Activated CD4-positive, alpha-beta T cell treated with anti-CD3 and anti-CD28 coated beads, Interleukin-2, Interleukin-6, amounts not matched to agents 100 ng/mL and 50 ng/mL, durations not matched to agents 16 hours and 8 hours (primary cell): ENCODE results near the gene PRKAR1A.
"Not testable (repeated sequence)": the region's sequence is repeated elsewhere in the genome, so short reads cannot be mapped to it uniquely, and the experiment has no call there.

Experiments used
- DNase-seq: peaks from one replicate; pipeline ENCODE4 v3.0.0-alpha.2; 2020

The PRKAR1A gene

DNA sequence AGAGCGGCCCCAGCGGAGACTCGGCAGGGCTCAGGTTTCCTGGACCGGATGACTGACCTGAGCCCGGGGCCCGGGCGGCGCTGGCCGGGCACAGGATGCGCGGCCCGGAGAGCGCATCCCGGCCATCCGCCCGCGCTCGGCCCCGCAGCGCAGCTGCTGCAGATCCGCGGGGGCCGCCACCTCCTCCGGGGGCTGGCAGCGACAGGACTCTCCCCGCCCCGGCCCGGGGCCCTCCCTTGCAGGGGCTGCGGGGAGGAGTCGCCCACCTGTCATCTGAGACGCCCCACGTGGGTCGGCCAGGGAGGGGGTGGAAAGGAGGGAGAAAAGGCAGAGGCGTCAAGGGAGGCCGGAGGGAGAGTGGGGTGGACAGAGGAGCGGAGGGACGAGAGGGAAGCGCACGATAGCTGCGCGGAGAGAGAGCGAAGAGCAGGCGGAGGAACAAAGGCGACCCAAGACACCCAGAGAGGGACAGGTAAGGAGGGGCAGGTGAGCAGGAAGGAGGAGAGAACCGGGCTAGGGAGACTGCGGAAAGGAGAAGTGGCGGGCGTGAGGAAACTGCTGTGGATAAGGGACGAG is 471 bp upstream of the PRKAR1A start:
- DNase-seq = peak; percentile 53

DNA sequence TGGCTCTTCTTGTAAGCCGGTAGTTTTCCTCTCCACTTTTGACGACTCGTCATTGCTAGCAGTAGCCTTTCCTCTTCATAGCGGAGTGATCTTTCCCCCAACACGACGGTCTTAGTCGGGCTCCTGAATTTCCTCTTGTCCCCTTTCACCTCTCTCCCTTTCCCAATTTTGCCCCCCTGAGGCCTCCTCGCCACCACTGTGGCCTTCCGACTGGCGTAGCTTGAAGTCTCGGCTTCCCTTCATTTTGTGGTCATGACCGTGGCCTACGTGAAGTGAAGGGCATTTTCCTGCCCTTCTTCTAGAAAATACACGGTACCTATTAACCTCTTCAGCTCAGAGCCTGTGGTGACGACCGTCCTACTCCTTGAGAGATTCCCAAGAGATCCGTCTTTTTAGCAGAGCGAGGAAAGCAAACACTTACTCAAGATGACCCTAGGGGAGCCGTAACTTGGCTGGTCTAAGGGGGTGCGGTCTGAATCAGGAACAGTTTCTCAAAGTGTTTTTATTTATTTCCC is 787 bp downstream of the PRKAR1A start:
- DNase-seq = no peak

DNA sequence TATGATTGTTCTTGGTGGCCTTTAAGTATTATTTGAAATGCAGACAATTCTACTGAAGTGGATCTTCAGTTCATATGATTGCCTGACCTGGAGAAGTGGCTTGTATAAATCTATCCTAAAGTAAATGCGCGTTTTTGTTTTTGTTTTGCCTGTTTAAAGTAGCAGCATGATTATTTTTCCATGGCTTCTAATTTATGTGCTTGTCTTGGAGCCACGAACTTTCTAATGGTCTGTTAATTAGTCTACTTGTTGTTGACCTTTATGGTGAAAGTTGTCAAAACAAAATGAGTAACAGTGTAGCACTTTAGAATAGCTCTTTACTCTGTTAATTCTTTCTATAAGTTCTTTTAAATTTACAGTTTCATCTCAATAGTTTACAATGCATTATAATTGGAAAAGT is 1.7 kb downstream of the PRKAR1A start:
- no peak for DNase-seq

DNA sequence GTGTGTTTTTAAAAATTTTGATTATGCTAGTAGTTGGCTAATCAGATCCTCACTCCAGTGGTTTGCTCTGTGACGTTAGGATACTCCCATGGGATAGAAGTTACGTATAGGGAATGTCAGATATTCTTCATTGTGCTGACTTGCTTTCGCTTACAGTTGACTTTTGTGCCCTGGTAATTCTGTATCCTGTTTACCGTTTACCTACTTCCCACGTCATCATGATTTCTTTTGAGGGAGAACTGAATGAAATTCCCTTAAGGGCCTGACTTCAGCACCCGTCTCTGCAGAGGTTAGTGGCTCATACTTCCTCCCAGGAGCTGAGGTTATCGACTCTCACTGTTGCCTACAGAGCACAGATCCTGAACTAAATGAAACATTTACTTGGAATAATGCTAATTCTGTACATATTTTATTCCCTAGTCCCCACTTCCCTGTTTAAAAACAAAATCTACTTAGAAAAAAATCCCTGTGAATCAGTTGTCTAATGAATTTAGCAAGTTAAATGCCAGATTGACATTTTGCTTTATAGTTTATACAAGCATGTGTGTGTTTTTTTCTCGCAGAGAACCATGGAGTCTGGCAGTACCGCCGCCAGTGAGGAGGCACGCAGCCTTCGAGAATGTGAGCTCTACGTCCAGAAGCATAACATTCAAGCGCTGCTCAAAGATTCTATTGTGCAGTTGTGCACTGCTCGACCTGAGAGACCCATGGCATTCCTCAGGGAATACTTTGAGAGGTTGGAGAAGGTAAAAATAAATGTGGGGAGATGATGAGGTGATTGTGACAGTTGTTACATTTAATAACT is 2.8 kb downstream of the PRKAR1A start:
- no peak for DNase-seq

DNA sequence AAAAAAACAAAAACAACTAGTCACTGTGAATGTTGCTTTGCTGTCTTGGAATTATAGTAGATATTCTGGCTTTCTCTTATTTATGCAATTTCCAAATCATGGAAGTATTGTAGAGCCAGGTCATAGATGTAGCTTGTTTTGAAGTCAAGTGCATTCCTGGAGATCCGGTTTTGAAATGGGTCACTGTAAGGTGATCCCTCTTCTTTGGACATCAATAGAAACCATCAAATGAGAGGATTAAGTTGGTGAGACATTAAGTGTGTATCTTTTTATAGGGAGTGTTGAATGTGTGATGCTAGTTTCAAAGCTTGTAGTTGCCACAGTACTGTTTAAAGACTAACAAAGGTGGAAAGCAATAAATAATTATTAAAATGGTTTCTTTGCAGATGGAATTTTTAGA is 4.5 kb downstream of the PRKAR1A start:
- DNase-seq = no peak

DNA sequence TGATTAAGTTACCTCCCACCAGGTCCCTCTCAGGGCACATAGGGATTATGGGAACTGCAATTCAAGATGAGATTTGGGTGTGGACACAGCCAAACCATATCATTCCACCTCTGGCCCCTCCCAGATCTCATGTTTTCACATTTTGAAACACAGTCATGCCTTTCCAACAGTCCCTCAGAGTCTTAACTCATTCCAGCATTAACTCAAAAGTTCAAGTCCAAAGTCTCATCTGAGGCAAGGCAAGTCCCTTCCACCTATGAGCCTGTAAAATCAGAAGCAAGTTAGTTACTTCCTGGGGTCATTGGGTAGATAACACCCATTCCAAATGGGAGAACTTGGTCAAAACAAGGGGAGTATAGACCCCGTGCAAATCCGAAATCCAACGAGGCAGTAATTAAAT is 5.4 kb downstream of the PRKAR1A start:
- not testable (repeated sequence) for DNase-seq

DNA sequence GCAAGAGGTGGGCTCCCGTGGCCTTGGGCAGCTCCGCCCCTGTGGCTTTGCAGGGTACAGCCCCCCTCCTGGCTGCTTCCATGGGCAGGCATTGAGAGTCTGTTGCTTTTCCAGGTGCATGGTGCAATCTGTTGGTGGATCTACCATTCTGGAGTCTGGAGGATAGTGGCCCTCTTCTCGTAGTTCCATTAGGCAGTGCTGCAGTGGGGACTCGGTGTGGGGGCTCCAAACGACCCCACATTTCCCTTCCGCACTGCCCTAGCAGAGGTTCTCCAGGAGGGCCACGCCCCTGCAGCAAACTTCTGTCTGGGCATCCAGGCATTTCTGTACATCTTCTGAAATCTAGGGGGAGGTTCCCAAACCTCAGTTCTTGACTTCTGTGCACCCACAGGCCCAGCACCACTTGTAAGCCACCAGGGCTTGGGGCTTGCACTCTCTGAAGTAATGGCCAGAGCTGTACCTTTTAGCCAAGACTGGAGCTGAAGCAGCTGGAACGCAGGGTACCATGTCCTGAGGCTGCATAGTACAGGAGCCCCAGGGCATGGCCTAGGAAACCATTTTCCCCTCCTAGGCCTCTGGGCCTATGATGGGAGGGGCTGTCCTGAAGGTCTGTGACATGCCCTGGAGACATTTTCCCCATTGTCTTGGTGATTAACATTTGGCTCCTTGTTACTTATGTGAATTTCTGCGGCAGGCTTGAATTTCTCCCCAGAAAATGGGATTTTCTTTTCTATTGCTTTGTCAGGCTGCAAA is 6.0 kb downstream of the PRKAR1A start:
- no peak for DNase-seq

DNA sequence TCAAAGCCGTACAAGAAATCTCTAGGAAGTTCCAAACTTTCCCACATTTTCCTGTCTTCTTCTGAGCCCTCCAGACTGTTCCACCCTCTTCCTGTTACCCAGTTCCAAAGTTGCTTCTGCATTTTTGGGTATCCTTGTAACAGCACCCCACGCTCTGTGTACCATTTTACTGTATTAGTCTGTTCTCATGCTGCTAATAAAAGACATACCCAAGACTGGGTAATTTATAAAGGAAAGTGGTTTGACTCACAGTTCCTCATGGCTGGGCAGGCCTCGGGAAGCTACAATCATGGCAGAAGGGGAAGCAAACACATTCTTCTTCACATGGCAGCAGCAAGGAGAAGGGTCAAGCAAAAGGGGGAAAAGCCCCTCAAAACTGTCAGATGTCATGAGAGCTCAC is 6.8 kb downstream of the PRKAR1A start:
- DNase-seq = not testable (repeated sequence)

DNA sequence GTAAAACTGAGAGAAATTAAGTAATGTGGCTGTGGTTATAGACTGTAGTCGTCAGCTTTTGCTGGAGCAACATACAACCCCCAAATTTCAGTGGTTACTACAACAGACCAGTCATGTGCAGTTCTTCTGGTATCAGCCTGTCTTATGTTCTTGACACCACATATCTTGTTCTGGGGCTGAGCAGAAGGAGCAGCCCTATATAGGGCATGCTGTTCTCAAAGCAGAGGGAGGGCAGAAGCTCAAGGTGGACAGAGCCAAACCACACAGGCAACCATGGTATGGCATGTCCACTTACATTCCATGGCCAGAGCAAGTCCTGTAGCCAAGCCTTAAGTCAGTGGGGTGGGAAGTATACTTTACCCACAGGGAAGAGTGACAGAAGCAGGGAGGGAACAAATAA is 7.7 kb downstream of the PRKAR1A start:
- no peak for DNase-seq

DNA sequence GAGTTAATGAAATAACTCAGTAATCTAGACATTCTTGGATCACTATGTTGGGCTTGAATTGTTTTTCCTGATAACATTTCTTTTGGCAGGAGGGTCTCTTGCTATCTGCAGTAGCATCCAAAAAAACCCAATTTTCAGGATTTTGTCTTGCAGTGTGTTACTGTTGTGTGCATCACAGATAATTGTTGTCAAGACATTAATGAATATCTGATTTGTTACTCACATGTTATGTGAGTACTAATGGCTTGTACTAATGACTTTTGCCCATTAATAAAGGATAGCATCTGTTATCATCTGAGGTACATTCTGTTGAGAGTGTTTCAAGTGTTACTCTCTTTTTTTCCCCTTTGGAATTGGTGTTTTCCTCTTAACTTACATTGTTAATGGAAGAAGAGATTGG is 10.0 kb downstream of the PRKAR1A start:
- DNase-seq = no peak

DNA sequence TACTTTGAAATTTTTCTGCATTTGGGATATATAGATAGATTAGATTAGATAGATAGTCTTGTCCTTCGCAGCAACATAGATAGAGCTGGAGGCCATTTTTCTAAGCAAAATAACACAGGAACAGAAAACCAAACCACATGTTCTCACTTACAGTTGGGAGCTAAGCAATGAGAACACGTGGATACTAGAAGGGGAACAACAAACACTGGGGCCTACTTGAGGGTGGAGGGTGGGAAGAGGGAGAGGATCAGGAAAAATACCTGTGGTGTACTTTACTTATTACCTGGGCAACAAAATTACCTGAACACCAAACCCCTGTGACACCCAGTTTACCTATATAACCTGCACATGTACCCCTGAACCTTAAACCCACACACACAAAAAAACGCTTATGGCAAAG is 14.3 kb downstream of the PRKAR1A start:
- DNase-seq = no peak

DNA sequence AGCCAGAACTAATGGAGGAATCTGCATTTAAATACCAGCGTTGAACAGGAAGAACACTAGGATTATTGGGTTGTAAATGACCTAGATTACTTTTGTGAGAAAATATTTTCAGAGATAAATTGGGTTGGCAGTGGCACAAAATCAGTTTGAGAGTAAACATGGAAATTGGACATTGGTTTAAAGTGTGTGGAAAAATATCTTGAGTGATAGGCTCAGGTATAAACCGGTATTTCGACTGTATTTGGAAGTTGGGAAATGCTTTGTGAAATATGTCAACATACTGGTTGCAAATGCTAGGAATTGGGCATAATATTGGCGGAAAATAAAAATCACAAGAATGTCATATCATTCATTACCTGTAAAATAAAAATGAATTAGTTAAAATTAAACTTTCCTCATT is 15.1 kb downstream of the PRKAR1A start:
- DNase-seq = no peak

DNA sequence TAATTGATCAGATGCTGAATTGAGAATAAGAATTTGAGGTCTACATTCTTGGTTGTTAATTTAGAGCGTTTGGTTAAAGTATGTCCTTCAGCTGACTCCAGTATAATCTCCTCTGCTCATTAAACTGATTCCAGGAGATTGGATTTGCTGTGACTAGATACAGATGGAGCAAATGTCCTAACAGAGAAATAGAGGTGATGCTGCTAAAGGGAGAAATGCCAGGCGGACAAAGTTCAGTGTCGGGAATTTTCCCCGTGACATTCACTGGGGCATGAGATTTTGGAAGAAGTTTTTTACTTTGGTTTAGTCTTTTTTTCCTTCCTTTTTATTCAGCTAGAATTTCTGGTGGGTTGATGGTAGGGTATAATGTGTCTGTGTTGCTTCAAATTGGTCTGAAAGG is 19.0 kb downstream of the PRKAR1A start:
- no peak for DNase-seq

DNA sequence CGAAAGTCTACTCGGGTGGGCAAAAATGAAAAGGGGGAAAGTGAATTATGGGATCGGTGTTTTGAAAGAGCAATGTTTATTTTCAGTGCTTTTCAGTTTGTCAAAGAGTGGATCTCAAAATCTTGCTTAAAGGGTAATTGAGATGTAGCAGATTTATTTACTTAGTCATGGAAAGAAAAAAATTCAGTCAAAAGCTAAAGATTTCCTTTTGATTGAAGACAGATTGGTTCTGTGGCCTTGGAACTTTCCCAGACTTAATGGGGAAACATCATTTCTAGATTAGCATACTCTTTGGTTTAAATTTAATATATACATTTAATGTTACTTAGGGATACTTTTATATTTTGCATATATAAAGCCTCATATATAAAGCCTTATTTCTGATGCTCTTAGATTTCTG is 20.6 kb downstream of the PRKAR1A start:
- no peak for DNase-seq

DNA sequence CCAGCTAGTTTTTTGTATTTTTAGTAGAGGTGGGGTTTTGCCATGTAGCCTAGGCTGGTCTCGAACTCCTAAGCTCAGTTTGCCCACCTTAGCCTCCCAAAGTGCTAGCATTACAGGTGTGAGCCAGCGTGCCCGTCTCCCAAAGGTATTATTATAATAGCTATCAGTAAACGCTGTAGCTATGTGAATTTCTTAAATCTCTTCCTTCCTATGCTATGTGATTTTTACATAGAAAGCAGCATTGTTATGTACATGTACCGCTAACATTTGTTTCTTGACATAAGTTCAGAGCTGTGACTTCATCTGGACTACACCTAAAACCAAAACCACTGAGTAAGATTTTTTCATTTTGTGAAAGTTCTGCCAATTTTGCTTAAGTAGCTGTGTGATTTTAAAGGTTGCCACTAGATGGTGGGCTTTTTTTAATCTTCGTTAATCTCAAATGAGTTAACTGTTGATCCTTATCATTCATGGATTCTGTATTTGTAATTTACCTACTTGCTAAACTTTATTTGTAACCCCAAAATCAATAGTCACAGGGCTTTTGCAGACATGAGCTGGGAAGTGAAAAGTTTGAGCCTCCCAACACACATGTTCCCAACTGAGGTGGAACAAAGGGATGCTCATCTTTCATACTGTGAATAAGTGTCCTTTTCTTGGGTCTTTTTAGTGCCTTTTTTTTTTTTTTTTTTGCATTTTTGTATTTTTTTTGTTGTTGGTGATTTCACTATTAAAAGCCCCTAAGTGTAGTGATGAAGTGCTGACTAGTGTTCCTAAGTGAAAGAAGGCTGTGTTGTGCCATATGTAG is 21.9 kb downstream of the PRKAR1A start:
- peak; percentile 35 for DNase-seq

DNA sequence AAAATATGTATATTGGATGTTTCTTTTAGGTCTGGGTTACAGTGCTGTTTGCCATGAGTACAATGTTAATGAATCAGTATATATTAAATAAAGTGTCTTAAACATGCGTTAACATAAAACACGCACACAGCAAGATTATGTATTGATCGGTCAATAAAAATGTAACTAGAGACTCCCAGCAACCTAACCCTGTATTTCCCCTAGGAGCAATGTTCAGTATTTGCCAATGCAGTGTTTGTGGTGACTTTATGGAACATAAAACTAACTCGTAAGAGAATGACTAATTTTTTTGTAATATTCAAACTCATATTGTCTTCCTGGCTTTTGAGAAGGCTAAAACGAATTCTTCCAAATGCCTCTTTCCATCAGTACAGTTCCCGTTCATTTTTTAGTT is 22.5 kb downstream of the PRKAR1A start:
- no peak for DNase-seq

DNA sequence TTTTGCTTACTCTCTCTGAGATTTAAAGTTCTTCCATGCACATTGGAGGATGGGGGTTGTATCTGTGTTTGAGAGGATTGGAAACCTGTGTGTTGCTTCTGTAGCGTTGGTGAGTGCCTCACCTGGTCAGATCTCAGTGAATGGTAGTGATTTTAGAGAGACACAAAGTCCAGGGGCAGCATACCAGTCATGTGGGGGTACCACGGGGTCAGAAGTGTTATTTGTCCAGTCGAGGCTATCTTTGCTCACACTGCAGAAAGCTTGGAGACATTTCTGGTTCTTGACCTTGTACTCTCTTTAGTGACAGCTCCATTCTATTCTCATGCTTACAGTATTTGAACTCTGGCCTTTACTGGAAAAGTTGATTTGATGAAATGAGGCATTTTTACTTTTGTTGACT is 23.7 kb downstream of the PRKAR1A start:
- DNase-seq = no peak

DNA sequence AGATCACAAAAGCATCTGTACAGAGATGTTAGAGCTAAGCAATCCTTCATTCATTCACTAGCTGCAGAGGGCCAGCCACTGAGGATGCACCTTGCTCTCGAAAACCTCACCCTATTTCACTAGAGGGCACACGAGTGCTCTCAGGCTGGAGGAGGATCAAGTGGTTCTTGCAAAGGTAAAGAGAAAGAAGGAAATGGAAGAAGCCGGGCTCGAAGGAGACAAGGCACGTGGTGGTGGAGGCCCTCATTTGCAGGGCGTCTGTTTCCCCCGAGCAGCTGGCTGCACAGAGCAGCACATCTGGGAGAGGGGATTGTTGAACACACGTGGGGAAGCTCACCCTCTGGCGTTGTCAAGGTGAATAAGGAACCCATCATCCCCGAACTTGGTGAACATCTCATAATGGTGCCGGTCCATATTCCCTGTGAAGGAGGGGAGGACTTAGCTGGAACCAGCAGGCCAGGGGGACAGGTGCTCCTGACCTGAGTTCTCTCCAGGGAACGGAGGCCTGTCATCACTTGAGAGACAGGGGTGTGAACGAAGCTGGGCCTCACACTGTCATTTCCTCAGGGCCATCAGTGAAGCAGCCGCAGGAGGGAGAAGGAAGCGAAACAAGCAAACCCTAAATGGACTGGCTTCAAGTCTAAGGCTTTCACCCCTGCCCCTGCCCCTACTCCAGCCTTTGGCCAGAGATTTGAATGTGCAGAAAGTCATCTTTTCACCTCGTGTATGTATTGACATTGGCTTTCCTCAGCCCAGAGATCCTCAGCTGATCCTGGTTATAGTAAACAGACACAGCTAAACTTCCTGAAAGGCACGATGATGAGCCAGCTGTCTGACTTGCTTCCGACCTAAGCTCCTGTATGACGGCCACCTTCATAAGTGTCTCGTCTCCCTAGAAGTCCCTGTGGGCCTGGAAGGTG is 27.6 kb downstream of the PRKAR1A start:
- peak; percentile 7 for DNase-seq

DNA sequence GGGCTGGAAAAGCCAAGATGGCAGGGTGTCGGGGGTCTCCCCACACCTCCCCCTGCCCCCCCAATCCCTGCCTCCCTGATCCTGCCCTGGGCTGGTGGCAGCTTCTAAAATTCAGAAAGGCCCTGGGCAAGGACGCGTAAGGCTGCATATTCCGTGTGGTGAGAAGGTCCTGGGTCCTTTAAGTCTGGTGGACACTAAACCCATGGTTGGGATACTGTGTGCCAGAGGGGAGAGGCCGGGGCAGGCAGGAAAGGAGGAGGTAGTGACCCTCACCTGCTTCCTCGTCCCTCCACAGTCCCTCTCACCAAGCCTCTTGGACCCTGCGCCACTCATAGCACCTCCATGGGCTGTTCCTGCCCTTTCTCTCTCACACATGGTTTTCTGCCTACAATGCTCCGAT is 28.8 kb downstream of the PRKAR1A start:
- DNase-seq = no peak

DNA sequence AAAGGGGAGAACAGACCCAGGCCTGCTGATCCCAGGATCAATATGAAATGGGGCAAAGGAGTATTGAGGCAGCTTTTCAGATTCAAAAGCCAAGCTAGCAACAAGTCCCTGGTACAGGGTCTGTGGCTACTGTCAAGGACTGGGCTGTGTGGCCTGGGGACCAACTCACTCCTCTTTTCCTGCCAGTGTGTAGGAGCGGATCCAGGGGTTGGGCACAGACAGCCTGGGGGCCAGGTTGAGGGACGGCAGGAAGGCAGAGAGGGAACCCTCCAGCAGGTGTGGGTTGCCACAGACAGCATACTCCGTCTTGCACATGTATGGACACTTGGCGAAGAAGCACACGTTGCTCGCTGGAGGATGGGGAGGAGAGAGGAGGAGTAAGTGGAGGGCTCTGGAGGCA is 29.6 kb downstream of the PRKAR1A start:
- DNase-seq = no peak

DNA sequence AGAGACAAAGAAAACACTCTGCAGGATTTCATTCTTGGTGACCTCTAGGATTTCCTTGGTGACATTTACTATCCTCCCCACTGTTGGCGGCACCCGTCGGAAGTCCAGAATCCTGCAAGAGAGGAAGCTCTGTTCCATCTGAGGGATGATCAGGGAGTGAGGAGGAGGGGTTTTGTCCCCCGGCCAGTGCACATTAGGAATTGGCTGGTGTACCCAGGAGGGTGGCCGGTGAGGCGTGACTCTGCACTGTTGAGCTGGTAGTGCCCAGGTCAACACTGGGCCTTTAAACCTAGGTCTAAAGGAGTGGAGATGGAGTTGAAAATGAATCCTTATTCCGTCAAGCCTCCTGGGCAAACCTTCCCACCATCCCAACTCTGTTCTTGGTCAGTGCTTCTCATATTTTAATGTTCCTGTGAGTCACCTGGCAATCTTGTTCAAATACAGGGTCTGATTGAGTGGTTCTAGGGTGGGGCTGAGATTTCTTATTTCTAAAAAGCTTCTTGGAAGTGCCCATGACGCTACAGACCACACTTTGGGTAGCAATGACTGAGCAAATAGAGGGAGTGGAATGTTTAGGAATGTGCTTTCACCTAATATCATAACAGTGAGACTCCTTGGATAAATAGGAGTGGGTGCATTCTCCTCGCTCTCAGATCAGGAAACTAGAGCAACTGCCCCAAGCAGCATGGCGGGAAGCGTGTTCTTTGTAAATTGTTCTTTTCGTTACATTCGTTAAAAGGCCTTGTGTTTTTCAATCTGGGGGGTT is 30.7 kb downstream of the PRKAR1A start:
- no peak for DNase-seq
